NCI-H69 (cell line): ENCODE data around the gene LUC7L3.
"Not testable (repeated sequence)": the region's sequence is repeated elsewhere in the genome, so short reads cannot be mapped to it uniquely, and the experiment has no call there.

Experiments used
- DNase-seq: peaks from one replicate; lab custom pipeline; 2025; lab: John Stamatoyannopoulos, UW

Gene LUC7L3

GRCh38 chr17:50785946-50786570 is 66.7 kb downstream of the LUC7L3 start:
- DNase-seq = peak; percentile 24

DNA sequence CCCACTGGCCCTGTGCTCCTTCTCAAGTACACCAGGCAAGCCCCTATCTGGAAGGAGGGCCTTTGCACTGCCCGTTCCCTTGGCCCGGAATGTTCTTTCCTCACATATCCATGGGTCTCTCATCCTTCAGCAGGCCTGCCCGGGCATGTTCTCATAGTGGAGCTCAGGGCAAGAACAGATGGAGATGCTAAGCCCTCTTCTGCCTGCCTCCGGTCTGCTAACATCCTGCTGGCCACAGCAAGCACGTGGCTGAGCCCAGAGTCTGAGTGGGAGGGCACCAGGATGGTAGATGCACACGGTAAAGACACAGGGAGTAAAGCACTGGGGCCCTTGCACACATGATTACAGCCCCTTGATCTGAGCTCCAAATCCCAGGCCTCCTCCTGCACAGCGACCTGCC is 67.7 kb downstream of the LUC7L3 start:
- DNase-seq = peak; percentile 74

DNA sequence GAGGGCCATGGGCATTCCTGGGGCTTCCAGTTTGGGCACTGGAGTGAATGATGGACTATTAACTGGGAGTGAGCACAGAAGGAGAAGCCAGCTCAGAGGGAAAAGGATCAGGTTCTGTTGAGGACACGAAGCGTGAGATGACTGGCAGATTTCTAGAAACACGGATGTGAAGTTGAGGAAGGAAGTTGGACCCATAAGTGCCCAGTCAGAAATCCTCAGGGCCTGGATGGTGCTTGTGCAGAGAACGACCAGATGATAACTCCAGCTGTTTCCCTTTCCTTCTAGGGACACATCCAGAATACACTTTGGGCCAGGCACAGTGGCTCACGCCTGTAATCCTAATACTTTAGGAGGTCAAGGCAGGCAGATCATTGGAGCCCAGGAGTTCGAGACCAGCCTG is 71.2 kb downstream of the LUC7L3 start:
- DNase-seq = no peak

DNA sequence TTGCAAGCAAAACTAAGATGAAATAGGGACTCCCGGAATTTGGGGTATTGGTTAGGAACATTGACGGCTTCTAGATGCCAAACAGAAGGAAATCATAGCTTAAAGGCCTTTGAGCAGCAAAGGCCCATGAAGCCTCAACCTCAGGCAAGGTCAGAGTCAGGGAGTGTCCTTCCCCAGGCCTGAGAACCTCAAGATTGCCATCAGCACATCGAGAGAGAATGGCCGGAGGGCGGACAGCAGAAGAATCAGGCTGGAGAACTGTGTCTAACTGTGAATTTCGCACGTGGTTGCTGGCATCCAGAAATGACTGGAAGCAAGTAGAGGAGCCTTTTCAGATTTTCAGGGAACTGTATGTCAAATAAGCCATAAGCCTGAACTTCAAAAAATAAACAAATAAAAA is 72.7 kb downstream of the LUC7L3 start:
- no peak for DNase-seq

DNA sequence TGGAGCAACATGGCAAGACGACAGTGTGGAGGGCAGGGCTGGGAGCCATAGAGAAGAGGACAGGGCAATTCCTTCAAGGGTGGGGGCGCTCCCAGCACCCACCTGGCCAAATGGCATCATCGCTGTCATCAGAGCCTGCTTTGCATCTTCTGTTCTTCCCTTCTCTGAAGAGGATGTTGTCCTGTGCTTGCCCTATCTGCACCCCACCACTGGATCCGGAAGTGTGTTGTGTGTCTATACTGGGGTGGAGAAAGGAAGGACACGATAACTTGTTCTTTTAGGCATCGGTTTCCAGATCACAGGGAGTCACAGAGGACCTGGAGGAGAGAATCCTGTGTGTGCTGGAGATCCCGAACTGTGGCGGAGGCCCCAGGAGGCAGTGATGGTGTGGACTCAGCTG is 73.6 kb downstream of the LUC7L3 start:
- no peak for DNase-seq

DNA sequence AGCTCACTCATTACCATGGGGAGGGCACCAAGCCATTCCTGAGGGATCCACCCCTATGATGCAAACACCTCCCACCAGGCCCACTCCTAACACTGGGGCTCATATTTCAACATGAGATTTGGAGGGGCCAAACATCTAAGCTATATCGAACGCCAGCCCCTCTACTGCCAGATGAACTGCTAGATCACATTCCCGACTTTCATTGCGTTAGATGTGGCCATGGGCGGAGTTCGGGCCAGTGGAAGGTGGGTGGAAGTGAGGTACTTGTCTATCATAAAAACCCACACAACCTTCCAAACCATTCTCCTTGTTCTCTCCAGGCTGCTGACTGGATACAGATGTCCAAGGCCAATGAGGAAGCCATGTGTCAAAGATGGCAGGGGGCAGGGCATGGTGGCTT is 75.0 kb downstream of the LUC7L3 start:
- DNase-seq = no peak

GRCh38 chr17:50797135-50797810 is 77.9 kb downstream of the LUC7L3 start:
- DNase-seq = peak; percentile 15

GRCh38 chr17:50798424-50799288 is 79.3 kb downstream of the LUC7L3 start:
- peak; percentile 79 for DNase-seq

GRCh38 chr17:50799582-50799981 is 80.2 kb downstream of the LUC7L3 start:
- DNase-seq = no peak

- no peak for DNase-seq
These were observed 80.8 kb downstream of the LUC7L3 start for GRCh38 chr17:50800196-50800700.

GRCh38 chr17:50802609-50803571 is 83.5 kb downstream of the LUC7L3 start:
- DNase-seq = no peak

DNA sequence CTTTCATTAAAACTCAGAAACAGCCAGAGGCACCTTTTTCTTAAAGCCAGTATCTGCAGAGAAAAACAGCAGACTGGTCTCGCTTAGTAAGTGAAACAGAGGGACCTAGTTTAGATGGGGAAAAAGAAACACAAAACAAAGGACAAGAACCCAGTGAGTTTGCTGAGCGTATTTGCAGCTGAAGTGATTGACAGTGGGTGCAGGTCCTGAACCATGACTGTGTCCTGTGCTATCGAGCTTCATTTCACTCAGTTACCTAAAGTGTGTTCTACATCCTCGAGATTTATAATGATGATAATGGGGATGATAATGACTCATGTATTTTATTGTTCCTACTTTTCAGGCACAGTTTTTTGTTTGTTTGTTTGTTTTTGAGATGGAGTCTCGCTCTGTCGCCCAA is 84.3 kb downstream of the LUC7L3 start:
- DNase-seq = no peak

- DNase-seq = not testable (repeated sequence)
These were observed 85.5 kb downstream of the LUC7L3 start for GRCh38 chr17:50804749-50805475.

- DNase-seq = peak; percentile 74
These were observed 86.1 kb downstream of the LUC7L3 start for GRCh38 chr17:50805486-50805885.
